ENCODE data around the gene C8G. TPM values are rescaled to one million over a fixed set of nuclear protein-coding genes. Genes with fewer than 3 reads are reported as not detected.

The C8G gene
- not detected in 2 replicates for total RNA-seq

GRCh38 chr9:136944519-136945332 is at the start of gene C8G, which contains the start of gene FBXW5:
TSS of gene C8G (plus strand) at chr9:136945243. CDS start at chr9:136945321, 78 bp downstream.
TSS of gene FBXW5 (minus strand) at chr9:136944738. CDS start at chr9:136944083, 655 bp downstream.
- peak; percentile 78 for TF ChIP-seq CTCF (IDR thresholded peaks at IDR 0.05; ENCODE audit: insufficient read depth, low read length, poor library complexity, severe bottlenecking)

GRCh38 chr9:136896027-136896426 is 49.0 kb upstream of the C8G start:
- no peak for DNase-seq (ENCODE audit: low read depth)
- TF ChIP-seq CTCF (IDR thresholded peaks at IDR 0.05; ENCODE audit: insufficient read depth, low read length, poor library complexity, severe bottlenecking): no peak
- no peak overlapping the region for H3K4me3 ChIP-seq (ENCODE audit: low read depth, low read length)
- no peaks in the 10 kb centered on the region for H3K36me3 ChIP-seq (ENCODE audit: control insufficient read depth, insufficient read depth, low read length)
- no peaks in the 10 kb centered on the region for H3K27me3 ChIP-seq (ENCODE audit: control insufficient read depth, insufficient read depth, low read length)

More at GRCh38 chr9:136944519-136945332, at the start of gene C8G, which contains the start of gene FBXW5:
- Histone ChIP-seq H3K36me3 (ENCODE audit: control insufficient read depth, insufficient read depth, low read length) (peaks cover 1% of the 10 kb centered on the region), H3K4me3 (ENCODE audit: low read depth, low read length) (peak within 1 kb of the TSS; percentile 92), H3K27me3 (ENCODE audit: control insufficient read depth, insufficient read depth, low read length) (no peaks in the 10 kb centered on the region)
- DNase-seq (ENCODE audit: low read depth): peak; percentile 34

- no peak for TF ChIP-seq CTCF (IDR thresholded peaks at IDR 0.05; ENCODE audit: insufficient read depth, low read length, poor library complexity, severe bottlenecking)
- H3K27me3 ChIP-seq (ENCODE audit: control insufficient read depth, insufficient read depth, low read length): no peaks in the 10 kb centered on the region
- H3K4me3 ChIP-seq (ENCODE audit: low read depth, low read length): no peak overlapping the region
- DNase-seq (ENCODE audit: low read depth): no peak
- H3K36me3 ChIP-seq (ENCODE audit: control insufficient read depth, insufficient read depth, low read length): no peaks in the 10 kb centered on the region
Measured at GRCh38 chr9:136898483-136899100, 46.5 kb upstream of the C8G start.

- no peak overlapping the region for H3K4me3 ChIP-seq (ENCODE audit: low read depth, low read length)
- TF ChIP-seq CTCF (IDR thresholded peaks at IDR 0.05; ENCODE audit: insufficient read depth, low read length, poor library complexity, severe bottlenecking): no peak
- H3K27me3 ChIP-seq (ENCODE audit: control insufficient read depth, insufficient read depth, low read length): no peaks in the 10 kb centered on the region
- no peak for DNase-seq (ENCODE audit: low read depth)
- no peaks in the 10 kb centered on the region for H3K36me3 ChIP-seq (ENCODE audit: control insufficient read depth, insufficient read depth, low read length)
Measured at GRCh38 chr9:136899196-136899595, 45.8 kb upstream of the C8G start.

- no peak for TF ChIP-seq CTCF (IDR thresholded peaks at IDR 0.05; ENCODE audit: insufficient read depth, low read length, poor library complexity, severe bottlenecking)
- Histone ChIP-seq H3K27me3 (ENCODE audit: control insufficient read depth, insufficient read depth, low read length) (no peaks in the 10 kb centered on the region), H3K36me3 (ENCODE audit: control insufficient read depth, insufficient read depth, low read length) (no peaks in the 10 kb centered on the region), H3K4me3 (ENCODE audit: low read depth, low read length) (no peak overlapping the region)
- DNase-seq (ENCODE audit: low read depth): no peak
Measured at GRCh38 chr9:136900556-136900955, 44.5 kb upstream of the C8G start.
